ENCODE results near the gene KRABD2.

KRABD2 gene

DNA sequence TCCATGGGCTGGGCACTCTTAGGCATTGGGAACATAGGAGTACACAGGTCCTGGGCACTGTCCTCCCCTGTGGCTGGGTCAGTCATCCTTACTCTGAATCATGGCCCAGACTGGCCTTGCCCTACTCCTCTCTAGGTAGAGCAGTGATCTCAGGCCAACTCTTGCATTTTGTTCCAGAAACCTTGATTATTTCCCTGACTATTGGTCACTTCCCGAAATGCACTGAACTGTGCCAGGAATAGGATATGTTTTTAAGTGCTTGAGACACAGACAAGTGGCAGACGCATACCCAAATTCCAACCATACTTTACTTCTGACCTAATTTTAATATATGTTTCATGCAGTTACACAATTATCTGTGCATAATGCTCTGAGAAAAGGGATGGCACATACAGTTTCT, 10.3 kb downstream of the KRABD2 start:
- Histone ChIP-seq H3K4me1 (peaks cover 0 to 33% of the 10 kb centered on the region in 2 donors), H3K9me3 (no peaks in the 10 kb centered on the region), H3K27me3 (no peaks in the 10 kb centered on the region), H3K4me3 (no peak overlapping the region), H3K27ac (peak overlapping the region; percentile 51 to 65), H3K36me3 (peaks cover 28% of the 10 kb centered on the region)
- TF ChIP-seq, protein P1, sequence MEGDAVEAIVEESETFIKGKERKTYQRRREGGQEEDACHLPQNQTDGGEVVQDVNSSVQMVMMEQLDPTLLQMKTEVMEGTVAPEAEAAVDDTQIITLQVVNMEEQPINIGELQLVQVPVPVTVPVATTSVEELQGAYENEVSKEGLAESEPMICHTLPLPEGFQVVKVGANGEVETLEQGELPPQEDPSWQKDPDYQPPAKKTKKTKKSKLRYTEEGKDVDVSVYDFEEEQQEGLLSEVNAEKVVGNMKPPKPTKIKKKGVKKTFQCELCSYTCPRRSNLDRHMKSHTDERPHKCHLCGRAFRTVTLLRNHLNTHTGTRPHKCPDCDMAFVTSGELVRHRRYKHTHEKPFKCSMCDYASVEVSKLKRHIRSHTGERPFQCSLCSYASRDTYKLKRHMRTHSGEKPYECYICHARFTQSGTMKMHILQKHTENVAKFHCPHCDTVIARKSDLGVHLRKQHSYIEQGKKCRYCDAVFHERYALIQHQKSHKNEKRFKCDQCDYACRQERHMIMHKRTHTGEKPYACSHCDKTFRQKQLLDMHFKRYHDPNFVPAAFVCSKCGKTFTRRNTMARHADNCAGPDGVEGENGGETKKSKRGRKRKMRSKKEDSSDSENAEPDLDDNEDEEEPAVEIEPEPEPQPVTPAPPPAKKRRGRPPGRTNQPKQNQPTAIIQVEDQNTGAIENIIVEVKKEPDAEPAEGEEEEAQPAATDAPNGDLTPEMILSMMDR (IDR thresholded peaks at IDR 0.05), result no peak
- DNase-seq (ENCODE audit: low spot score), result no peak

DNA sequence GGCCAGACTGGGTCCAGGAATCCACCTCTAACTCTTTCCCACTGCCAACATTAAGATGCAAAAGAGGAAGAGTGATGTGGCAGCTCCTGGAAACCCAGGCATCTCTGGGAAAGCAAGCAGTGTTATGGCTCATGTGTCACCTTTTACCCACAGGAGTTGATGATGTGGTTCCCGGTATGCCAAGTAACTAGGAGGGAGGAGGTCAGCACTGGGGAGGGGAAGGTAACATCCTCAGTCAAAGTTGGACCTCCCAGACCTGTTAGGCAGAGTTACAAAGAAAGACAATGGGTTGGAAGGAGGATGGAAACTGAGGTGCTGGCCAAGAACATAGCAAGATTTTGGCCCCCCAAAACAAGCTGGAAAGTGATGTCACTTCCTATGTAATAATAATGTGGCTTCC, 11.4 kb downstream of the KRABD2 start:
- Histone ChIP-seq H3K9me3 (no peaks in the 10 kb centered on the region), H3K27ac (peak overlapping the region; percentile 51 to 65)
- no peak for DNase-seq (ENCODE audit: low spot score)

DNA sequence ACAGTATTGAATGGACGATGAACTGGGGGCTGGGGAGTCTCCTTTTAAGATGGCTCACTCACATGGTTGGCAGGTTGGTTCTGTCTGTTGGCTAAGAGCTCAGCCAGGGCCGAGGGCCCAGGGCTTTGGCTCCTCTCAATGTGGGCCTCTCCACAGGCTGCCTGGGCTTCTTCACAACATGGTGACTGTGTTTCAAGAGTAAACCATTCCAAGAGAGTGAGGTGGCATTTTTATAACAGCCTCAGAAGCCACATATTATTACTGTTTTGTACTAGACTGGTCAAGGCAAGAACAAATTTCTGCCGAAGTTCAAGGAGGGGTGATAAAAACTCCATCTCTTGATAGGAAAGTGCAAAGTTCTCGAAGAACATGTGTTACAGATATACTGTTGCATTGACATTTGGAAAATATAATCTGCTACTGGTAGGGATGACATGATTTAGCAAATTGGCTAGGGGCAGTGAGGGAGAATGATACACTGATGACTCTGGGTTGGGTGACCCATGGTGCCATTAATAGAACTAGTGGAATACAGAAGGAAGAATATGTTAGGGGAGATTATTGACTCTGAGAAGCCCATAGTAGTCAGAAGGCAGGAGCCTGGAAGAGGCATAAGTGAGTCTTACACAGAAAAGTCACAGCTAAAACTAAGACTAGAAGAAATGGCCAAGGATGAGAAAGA, 13.7 kb downstream of the KRABD2 start:
- peaks cover 7% of the 10 kb centered on the region for H3K36me3 ChIP-seq
- no peaks in the 10 kb centered on the region for H3K9me3 ChIP-seq
- no peaks in the 10 kb centered on the region for H3K27me3 ChIP-seq
- no peak overlapping the region for H3K4me3 ChIP-seq
- DNase-seq (ENCODE audit: low spot score), result no peak
- TF ChIP-seq, protein P1 (IDR thresholded peaks at IDR 0.05), result no peak
- peaks cover 0 to 45% of the 10 kb centered on the region in 2 donors for H3K4me1 ChIP-seq
- no peak overlapping the region for H3K27ac ChIP-seq

More for the DNA sequence above, 11.4 kb downstream of the KRABD2 start:
- TF ChIP-seq, protein P1 (IDR thresholded peaks at IDR 0.05), result no peak
- Histone ChIP-seq H3K27me3 (no peaks in the 10 kb centered on the region), H3K36me3 (peaks cover 23% of the 10 kb centered on the region), H3K4me1 (peaks cover 0 to 39% of the 10 kb centered on the region in 2 donors), H3K4me3 (no peak overlapping the region)

DNA sequence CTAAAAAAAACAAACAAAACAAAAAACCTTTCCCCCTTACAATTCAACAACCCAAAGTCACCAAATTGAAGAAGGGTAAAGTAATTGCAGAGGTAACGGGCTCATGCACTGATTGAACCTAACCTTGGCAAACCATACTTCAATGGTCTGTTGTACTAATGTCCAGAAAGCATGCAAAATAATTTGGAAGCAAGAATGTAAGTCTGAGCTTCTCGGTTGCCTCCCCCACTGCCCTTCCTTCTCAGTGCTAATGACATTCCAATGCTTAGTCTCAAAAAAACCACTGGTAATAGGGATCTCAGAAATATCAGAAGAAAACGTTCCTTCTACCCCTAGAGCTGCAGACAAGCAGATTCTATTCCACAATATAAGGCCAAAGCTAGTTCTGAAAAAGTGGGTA, 15.8 kb downstream of the KRABD2 start:
- DNase-seq (ENCODE audit: low spot score), result no peak

DNA sequence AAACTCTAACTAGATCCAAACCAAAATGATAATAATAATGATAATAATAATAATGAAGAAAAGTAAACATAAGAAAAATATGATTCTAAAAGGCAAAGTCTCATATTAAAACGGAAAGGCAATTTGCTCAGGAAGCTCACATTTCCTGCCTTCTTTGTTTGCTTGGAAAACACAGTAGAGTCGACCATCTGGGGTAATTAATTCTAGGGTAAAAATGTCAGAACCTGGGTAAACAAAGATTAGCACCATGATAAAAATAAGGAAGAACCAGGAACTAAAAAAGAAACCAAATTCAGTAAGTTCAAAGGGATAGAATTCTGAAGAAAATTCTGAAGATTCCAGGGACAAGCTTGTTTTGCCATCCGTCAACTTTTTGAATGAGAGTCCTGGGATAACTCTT, 16.2 kb downstream of the KRABD2 start:
- Histone ChIP-seq H3K27ac (peak overlapping the region in 1 of 2 donors; percentile 42), H3K9me3 (no peaks in the 10 kb centered on the region), H3K4me3 (no peak overlapping the region), H3K36me3 (peaks cover 7% of the 10 kb centered on the region), H3K4me1 (peaks cover 0 to 26% of the 10 kb centered on the region in 2 donors), H3K27me3 (no peaks in the 10 kb centered on the region)
- no peak for DNase-seq (ENCODE audit: low spot score)
- TF ChIP-seq, protein P1 (IDR thresholded peaks at IDR 0.05), result no peak

More for the DNA sequence above, 15.8 kb downstream of the KRABD2 start:
- Histone ChIP-seq H3K9me3 (no peaks in the 10 kb centered on the region), H3K36me3 (peaks cover 7% of the 10 kb centered on the region), H3K27ac (peak overlapping the region in 1 of 2 donors; percentile 42), H3K27me3 (no peaks in the 10 kb centered on the region), H3K4me3 (no peak overlapping the region), H3K4me1 (peaks cover 0 to 31% of the 10 kb centered on the region in 2 donors)
- TF ChIP-seq, protein P1 (IDR thresholded peaks at IDR 0.05), result no peak

DNA sequence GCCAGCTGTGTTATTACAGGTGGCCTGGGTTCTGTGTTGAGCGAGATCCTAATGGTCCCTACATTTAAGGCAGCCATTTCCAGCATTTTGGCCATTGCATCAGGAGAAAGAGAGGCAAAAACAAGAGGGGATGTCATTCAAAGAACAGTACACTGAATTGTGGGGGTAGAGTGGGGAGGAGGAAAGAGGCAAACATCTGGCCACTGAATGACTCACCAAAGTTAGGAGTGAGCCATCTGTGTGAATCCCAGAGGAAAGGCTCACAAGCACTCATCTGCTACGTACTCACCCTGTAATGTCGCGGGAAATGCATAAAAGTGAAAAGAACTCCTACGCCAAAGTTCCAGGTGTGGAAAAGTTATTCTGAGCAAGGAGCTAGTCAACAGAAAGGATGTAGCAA, 16.7 kb downstream of the KRABD2 start:
- H3K27ac ChIP-seq, result peak overlapping the region in 1 of 2 donors; percentile 42
- H3K9me3 ChIP-seq, result no peaks in the 10 kb centered on the region
- peaks cover 0 to 21% of the 10 kb centered on the region in 2 donors for H3K4me1 ChIP-seq
- H3K4me3 ChIP-seq, result no peak overlapping the region
- H3K27me3 ChIP-seq, result no peaks in the 10 kb centered on the region
- DNase-seq (ENCODE audit: low spot score), result no peak
- H3K36me3 ChIP-seq, result peaks cover 7% of the 10 kb centered on the region
- TF ChIP-seq, protein P1 (IDR thresholded peaks at IDR 0.05), result no peak

Data from right atrium auricular region (tissue), 2 donors.